Glutamatergic neuron (in vitro differentiated cells): ENCODE data around the gene BLM. TPM values are rescaled to one million over a fixed set of nuclear protein-coding genes. Genes with fewer than 3 reads are reported as not detected.

ENCODE experiments used
- DNase-seq: peaks from one replicate; pipeline ENCODE4 v3.0.0; 2022
- H3K27ac Mint-ChIP-seq: one replicate; pipeline ENCODE4 v1.8.0; 2020; ENCODE audit warnings: mild to moderate bottlenecking, mixed read lengths, inconsistent platforms; ENCODE audit not compliant: unreplicated experiment
- H3K27me3 Mint-ChIP-seq: one replicate; pipeline ENCODE4 v1.8.0; 2020; ENCODE audit warnings: mild to moderate bottlenecking, moderate library complexity, mixed read lengths, inconsistent platforms; ENCODE audit not compliant: unreplicated experiment
- H3K36me3 Mint-ChIP-seq: one replicate; pipeline ENCODE4 v1.8.0; 2020; ENCODE audit warnings: mild to moderate bottlenecking, mixed read lengths, inconsistent platforms; ENCODE audit not compliant: unreplicated experiment
- H3K4me1 Mint-ChIP-seq: one replicate; pipeline ENCODE4 v1.8.0; 2020; ENCODE audit warnings: mild to moderate bottlenecking, low read depth, mixed read lengths, inconsistent platforms; ENCODE audit not compliant: unreplicated experiment
- H3K4me3 Mint-ChIP-seq: one replicate; pipeline ENCODE4 v1.8.0; 2020; ENCODE audit warnings: mild to moderate bottlenecking, mixed read lengths, inconsistent platforms; ENCODE audit not compliant: unreplicated experiment
- H3K9me3 Mint-ChIP-seq: one replicate; pipeline ENCODE4 v1.8.0; 2020; ENCODE audit warnings: mild to moderate bottlenecking, moderate library complexity, mixed read lengths, inconsistent platforms; ENCODE audit not compliant: unreplicated experiment
- total RNA-seq: library from RNA; stranded (reverse); fragmentation: NEBNext Ultra II Directional; extraction: Animal tissue kit (Norgen Biotek cat#: 25700); gene quantifications from one replicate; pipeline ENCODE4 v1.2.1, GENCODE V29; 2021; ENCODE audit not compliant: unreplicated experiment
- TF ChIP-seq, protein P1 (sequence below): fragments of 200-600 bp; sonication (generic); IDR thresholded peaks from one replicate; pipeline ENCODE4 v1.5.0; 2021; ENCODE audit not compliant: partially characterized antibody, unreplicated experiment

Gene BLM
- total RNA-seq, 1 donor from 2014 or later: 5.4 TPM

DNA sequence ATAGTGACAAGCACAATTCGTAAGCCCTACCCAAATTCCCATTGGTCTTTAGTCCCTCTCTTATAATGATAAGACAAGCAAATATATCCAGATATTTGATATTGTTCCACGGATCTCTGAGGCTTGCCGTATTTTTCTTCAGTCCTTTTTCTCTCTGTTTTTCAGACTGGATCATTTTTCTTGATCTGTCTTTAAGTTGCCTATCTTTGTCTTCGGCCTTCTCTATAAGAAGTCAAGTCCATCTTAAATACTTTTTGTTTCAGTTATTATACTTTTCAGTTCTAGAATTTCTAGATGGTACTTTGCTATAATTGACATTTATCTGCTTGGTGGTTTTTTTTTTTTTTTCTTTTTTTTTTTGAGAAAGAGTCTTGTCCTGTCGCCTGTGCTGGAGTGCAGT lies 13.7 kb upstream of the BLM start:
- peaks cover 2% of the 10 kb centered on the region for H3K9me3 Mint-ChIP-seq
- H3K27me3 Mint-ChIP-seq: peaks cover 6% of the 10 kb centered on the region
- peaks cover 27% of the 10 kb centered on the region for H3K36me3 Mint-ChIP-seq
- TF ChIP-seq, protein P1, sequence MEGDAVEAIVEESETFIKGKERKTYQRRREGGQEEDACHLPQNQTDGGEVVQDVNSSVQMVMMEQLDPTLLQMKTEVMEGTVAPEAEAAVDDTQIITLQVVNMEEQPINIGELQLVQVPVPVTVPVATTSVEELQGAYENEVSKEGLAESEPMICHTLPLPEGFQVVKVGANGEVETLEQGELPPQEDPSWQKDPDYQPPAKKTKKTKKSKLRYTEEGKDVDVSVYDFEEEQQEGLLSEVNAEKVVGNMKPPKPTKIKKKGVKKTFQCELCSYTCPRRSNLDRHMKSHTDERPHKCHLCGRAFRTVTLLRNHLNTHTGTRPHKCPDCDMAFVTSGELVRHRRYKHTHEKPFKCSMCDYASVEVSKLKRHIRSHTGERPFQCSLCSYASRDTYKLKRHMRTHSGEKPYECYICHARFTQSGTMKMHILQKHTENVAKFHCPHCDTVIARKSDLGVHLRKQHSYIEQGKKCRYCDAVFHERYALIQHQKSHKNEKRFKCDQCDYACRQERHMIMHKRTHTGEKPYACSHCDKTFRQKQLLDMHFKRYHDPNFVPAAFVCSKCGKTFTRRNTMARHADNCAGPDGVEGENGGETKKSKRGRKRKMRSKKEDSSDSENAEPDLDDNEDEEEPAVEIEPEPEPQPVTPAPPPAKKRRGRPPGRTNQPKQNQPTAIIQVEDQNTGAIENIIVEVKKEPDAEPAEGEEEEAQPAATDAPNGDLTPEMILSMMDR: no peak
- no peak for DNase-seq
- no peak overlapping the region for H3K27ac Mint-ChIP-seq
- no peaks in the 10 kb centered on the region for H3K4me1 Mint-ChIP-seq
- no peak overlapping the region for H3K4me3 Mint-ChIP-seq

- Mint-ChIP-seq H3K4me1 (no peaks in the 10 kb centered on the region), H3K36me3 (peaks cover 27% of the 10 kb centered on the region), H3K27ac (no peak overlapping the region), H3K27me3 (peaks cover 6% of the 10 kb centered on the region), H3K4me3 (no peak overlapping the region), H3K9me3 (peaks cover 2% of the 10 kb centered on the region)
- TF ChIP-seq, protein P1: no peak
- DNase-seq: no peak
These were observed 11.9 kb upstream of the BLM start for GRCh38 chr15:90705212-90705611.

- peaks cover 2% of the 10 kb centered on the region for H3K9me3 Mint-ChIP-seq
- H3K27me3 Mint-ChIP-seq: peaks cover 5% of the 10 kb centered on the region
- no peaks in the 10 kb centered on the region for H3K4me1 Mint-ChIP-seq
- TF ChIP-seq, protein P1: no peak
- no peak overlapping the region for H3K27ac Mint-ChIP-seq
- H3K36me3 Mint-ChIP-seq: peaks cover 27% of the 10 kb centered on the region
- DNase-seq: no peak
- H3K4me3 Mint-ChIP-seq: no peak overlapping the region
These were observed 10.5 kb upstream of the BLM start for GRCh38 chr15:90706394-90707327.

DNA sequence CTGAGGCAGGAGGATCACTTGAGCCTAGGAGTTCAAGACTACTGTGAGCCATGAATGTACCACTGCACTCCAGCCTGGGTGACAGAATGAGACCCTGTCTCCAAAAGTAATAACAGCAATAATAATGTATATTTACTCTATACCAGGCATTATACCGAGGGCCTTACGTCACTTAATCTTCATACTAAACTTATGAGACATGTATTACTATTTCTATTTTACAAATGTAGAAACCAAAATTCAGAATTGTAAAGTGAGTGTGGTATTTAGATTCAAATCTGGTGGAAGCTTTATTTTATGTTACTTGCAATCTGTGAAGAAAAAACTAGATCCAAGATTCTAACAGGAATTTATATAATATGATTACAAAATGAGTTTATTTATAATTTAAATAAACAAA lies 9.7 kb upstream of the BLM start:
- Mint-ChIP-seq H3K36me3 (peaks cover 19% of the 10 kb centered on the region), H3K27me3 (peaks cover 4% of the 10 kb centered on the region), H3K9me3 (peaks cover 2% of the 10 kb centered on the region), H3K4me3 (no peak overlapping the region), H3K4me1 (no peaks in the 10 kb centered on the region), H3K27ac (no peak overlapping the region)
- DNase-seq: no peak
- TF ChIP-seq, protein P1: no peak

DNA sequence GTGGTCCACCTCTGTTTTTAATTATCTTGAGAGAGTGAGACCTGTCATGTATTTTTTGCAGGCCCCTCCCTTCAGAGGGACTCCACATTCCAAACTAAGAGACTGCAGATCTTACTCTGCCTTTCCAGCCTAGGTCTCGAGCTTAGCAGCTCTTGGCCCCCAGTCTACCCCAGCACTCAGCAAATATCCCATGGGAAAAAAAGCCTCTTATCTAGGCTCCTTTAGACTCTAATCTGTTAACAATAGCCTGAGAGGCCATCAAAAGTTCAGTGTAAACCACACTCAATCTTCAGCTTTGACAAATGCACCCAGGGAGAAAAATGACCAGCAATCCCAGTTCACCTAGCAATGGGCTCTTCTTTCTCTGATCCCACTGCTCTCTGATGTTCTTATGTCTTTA lies 8.6 kb upstream of the BLM start:
- Mint-ChIP-seq H3K27ac (no peak overlapping the region), H3K27me3 (peaks cover 2% of the 10 kb centered on the region), H3K4me1 (no peaks in the 10 kb centered on the region), H3K4me3 (no peak overlapping the region), H3K9me3 (no peaks in the 10 kb centered on the region), H3K36me3 (peaks cover 8% of the 10 kb centered on the region)
- TF ChIP-seq, protein P1: no peak
- no peak for DNase-seq
